SK-N-SH treated with all-trans-retinoic acid at 6 μM for 48 hours (cell line): ENCODE results near the gene KANSL2.

Experiments
- OSR1 ChIP-seq: fragments of 250-450 bp; sonication (Bioruptor Pico); IDR thresholded peaks from 2 replicates; pipeline ENCODE4 v1.8.0; 2022; ENCODE audit warnings: moderate library complexity, mild to moderate bottlenecking, inconsistent platforms
- TF ChIP-seq, protein P1 (sequence below): fragments of 250-450 bp; sonication (Bioruptor Pico); IDR thresholded peaks from 2 replicates; pipeline ENCODE4 v1.8.0; 2021; ENCODE audit warnings: low read depth, mild to moderate bottlenecking, moderate library complexity, borderline replicate concordance
- TF ChIP-seq, protein P2 (sequence below): fragments of 250-450 bp; sonication (Bioruptor Pico); IDR thresholded peaks from 2 replicates; pipeline ENCODE4 v1.8.0; 2020; ENCODE audit warnings: mild to moderate bottlenecking, moderate library complexity, borderline replicate concordance

DNA sequence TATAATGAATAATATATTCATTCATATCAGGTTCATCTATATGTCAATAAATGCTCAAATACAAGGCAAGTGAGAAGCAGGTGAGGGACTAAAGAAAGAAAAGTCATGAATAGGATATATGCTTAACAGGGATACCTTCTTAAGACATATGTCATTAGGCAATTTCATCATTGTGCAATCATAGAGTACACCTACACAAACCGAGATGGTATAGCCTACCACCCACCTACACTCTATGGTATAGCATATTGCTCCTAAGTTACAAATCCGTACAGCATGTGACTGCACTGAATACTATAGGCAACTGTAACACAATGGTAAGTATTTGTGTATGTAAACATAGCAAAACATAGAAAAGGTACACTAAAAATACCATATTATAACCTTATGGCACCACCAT lies 39.0 kb downstream of the KANSL2 start:
- no peak for TF ChIP-seq OSR1 (CRISPR knock-in tag)
- TF ChIP-seq, protein P1, sequence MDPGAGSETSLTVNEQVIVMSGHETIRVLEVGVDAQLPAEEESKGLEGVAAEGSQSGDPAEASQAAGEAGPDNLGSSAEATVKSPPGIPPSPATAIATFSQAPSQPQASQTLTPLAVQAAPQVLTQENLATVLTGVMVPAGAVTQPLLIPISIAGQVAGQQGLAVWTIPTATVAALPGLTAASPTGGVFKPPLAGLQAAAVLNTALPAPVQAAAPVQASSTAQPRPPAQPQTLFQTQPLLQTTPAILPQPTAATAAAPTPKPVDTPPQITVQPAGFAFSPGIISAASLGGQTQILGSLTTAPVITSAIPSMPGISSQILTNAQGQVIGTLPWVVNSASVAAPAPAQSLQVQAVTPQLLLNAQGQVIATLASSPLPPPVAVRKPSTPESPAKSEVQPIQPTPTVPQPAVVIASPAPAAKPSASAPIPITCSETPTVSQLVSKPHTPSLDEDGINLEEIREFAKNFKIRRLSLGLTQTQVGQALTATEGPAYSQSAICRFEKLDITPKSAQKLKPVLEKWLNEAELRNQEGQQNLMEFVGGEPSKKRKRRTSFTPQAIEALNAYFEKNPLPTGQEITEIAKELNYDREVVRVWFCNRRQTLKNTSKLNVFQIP (CRISPR knock-in tag), result no peak
- TF ChIP-seq, protein P2, sequence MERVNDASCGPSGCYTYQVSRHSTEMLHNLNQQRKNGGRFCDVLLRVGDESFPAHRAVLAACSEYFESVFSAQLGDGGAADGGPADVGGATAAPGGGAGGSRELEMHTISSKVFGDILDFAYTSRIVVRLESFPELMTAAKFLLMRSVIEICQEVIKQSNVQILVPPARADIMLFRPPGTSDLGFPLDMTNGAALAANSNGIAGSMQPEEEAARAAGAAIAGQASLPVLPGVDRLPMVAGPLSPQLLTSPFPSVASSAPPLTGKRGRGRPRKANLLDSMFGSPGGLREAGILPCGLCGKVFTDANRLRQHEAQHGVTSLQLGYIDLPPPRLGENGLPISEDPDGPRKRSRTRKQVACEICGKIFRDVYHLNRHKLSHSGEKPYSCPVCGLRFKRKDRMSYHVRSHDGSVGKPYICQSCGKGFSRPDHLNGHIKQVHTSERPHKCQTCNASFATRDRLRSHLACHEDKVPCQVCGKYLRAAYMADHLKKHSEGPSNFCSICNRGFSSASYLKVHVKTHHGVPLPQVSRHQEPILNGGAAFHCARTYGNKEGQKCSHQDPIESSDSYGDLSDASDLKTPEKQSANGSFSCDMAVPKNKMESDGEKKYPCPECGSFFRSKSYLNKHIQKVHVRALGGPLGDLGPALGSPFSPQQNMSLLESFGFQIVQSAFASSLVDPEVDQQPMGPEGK (CRISPR knock-in tag), result no peak
